ENCODE measurements around the gene STIL. TPM values are rescaled to one million over a fixed set of nuclear protein-coding genes. Genes with fewer than 3 reads are reported as not detected.
A peak's percentile ranks its signal among the peaks of the same experiment; 100 is the strongest.
"Not testable (repeated sequence)": the region's sequence is repeated elsewhere in the genome, so short reads cannot be mapped to it uniquely, and the experiment has no call there.

STIL gene
- total RNA-seq, 1 donor from 2014 or later: 25.8 TPM

DNA sequence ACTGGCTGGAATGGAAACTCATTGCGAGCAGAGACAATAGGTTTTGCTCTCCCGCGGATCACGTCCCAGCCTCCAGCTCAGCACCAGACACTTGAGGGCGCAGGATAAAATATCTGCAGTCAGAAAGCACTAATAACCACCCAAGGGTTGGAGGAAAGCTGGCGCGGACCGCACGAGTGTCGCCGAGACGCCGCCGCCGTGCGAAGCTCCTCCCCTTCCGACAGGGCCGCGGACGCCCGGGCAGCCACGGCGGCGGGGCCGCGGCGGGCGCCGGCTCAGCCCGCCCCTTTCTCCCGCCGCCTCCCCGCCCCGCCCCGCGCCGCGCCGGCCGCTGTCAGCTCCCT is 19.6 kb upstream of the STIL start, which contains the start of gene CMPK1:
Gene CMPK1 (plus strand): TSS at position 213 of the 344 bp plus-strand sequence. CDS start 156 bp downstream, outside the sequence.
- intact Hi-C loops (cut with micrococcal nuclease): no loop called here
- Mint-ChIP-seq H3K4me1 (ENCODE audit: low read depth) (peaks cover 19% of the 10 kb centered on the region), H3K27ac (peak within 1 kb of the TSS; percentile 97), H3K4me3 (no peak within 1 kb of the TSS), H3K9me3 (no peaks in the 10 kb centered on the region), H3K36me3 (ENCODE audit: low read depth) (no peaks in the 10 kb centered on the region), H3K27me3 (ENCODE audit: insufficient read depth) (no peaks in the 10 kb centered on the region)
- DNase-seq (ENCODE audit: low spot score): peak; percentile 75

DNA sequence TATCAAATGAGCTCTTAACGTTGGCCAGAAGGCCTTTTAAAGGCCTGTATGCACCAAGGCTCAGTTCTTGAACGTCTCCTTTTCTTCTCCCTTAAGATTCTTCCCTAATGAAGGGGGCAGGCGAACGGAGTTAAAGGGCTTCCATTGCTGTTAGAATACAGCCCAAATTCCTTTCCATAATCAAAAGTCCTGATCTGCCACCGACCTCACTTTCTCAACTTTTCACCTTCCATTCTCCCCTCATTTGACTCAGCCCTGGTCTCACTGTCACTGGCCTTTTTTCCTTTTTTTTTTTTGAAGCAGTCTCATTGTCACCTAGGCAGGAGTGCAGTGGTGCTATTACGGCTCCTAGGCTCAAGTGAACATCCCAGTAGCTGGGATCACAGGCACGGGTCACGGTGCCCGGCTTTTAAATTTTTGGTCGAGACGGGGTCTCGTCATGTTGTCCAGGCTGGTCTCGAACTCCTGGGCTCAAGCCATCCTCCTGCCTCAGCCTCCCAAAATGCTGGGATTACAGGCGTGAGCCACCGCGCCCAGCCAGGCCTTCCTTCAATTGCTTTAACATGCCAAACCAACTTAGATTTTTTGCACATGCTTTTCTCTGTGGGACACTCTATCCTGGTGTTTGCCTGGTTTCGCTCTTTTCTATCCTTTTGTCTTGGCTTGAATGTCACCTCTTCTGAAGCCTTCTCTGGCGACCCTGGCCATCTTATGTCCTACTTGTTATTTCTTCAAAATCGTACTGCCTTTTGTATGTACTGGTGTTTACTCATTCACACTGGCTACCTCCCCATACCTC is 19.0 kb upstream of the STIL start:
- Mint-ChIP-seq H3K4me3 (no peak overlapping the region), H3K27ac (no peak overlapping the region), H3K36me3 (ENCODE audit: low read depth) (no peaks in the 10 kb centered on the region), H3K4me1 (ENCODE audit: low read depth) (peaks cover 14% of the 10 kb centered on the region), H3K9me3 (no peaks in the 10 kb centered on the region), H3K27me3 (ENCODE audit: insufficient read depth) (no peaks in the 10 kb centered on the region)
- intact Hi-C loops (cut with micrococcal nuclease): no loop called here
- DNase-seq (ENCODE audit: low spot score): no peak

DNA sequence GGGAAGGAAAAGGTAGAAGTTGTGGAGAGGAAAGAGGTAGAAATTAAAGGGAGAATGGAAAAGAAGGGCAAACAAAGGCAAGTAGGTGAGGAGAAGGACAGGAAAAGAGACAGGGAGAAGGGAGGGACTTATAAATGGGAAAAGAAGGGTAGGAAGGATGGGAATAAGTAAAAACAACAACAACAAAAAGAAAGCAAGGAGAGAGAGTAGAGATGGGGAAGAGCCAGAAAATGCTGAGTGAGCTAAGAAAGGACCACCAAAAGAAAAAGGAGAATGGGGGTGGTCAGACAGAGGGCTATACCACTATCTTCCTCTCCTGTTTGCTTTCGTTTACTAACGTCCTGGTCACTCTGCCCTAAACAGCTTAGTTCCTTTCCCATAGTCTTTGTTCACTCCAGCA is 17.9 kb upstream of the STIL start:
- no peaks in the 10 kb centered on the region for H3K36me3 Mint-ChIP-seq (ENCODE audit: low read depth)
- H3K4me1 Mint-ChIP-seq (ENCODE audit: low read depth): peaks cover 13% of the 10 kb centered on the region
- peak overlapping the region; percentile 1 for H3K4me3 Mint-ChIP-seq
- no peaks in the 10 kb centered on the region for H3K9me3 Mint-ChIP-seq
- DNase-seq (ENCODE audit: low spot score): no peak
- no peaks in the 10 kb centered on the region for H3K27me3 Mint-ChIP-seq (ENCODE audit: insufficient read depth)
- no peak overlapping the region for H3K27ac Mint-ChIP-seq
- intact Hi-C loops (cut with micrococcal nuclease): no loop called here

DNA sequence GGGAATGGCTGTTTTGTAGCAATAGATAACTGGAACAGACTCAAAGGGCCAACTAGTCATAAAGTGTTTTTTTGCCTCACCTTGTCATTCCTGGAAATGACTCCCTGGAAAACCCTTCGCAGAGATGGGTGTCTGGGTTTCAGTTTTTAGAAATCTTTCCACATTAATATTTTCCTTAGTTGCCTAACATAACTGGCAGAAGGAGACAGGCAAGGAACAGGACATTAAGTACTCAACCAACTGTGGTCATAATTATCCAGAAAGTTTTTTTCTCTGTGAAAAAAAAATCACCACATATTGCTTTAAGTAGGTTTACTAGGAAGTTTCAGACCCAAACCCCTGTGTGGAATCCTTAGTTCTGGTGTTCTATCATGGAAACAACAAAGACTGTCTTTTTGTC is 16.3 kb upstream of the STIL start:
- H3K36me3 Mint-ChIP-seq (ENCODE audit: low read depth): no peaks in the 10 kb centered on the region
- no peaks in the 10 kb centered on the region for H3K27me3 Mint-ChIP-seq (ENCODE audit: insufficient read depth)
- DNase-seq (ENCODE audit: low spot score): no peak
- H3K4me1 Mint-ChIP-seq (ENCODE audit: low read depth): peaks cover 7% of the 10 kb centered on the region
- intact Hi-C loops (cut with micrococcal nuclease): no loop called here
- no peaks in the 10 kb centered on the region for H3K9me3 Mint-ChIP-seq
- H3K4me3 Mint-ChIP-seq: no peak overlapping the region
- H3K27ac Mint-ChIP-seq: no peak overlapping the region

DNA sequence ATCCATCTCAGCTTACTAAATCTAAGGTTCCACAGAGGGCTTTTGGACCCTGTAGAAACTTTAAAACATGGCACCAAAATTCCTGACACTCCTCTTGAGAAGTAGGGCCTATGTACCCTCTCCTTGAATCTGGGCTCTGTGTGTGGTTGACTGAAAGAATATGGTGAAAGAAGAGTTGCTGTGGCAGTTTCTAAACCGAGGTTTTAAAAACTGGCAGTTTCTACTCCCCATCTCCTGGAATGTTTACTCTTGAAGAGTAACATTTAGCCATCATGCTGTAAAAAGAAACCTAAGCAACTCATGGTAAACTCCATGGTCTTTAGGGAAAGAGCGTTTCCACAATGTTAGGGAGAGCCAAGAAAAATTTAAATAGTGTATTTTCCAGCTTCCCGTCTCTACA is 15.0 kb upstream of the STIL start:
- no peaks in the 10 kb centered on the region for H3K27me3 Mint-ChIP-seq (ENCODE audit: insufficient read depth)
- no peaks in the 10 kb centered on the region for H3K9me3 Mint-ChIP-seq
- H3K36me3 Mint-ChIP-seq (ENCODE audit: low read depth): no peaks in the 10 kb centered on the region
- H3K4me3 Mint-ChIP-seq: no peak overlapping the region
- H3K4me1 Mint-ChIP-seq (ENCODE audit: low read depth): no peaks in the 10 kb centered on the region
- DNase-seq (ENCODE audit: low spot score): no peak
- intact Hi-C loops (cut with micrococcal nuclease): no loop called here
- H3K27ac Mint-ChIP-seq: no peak overlapping the region

DNA sequence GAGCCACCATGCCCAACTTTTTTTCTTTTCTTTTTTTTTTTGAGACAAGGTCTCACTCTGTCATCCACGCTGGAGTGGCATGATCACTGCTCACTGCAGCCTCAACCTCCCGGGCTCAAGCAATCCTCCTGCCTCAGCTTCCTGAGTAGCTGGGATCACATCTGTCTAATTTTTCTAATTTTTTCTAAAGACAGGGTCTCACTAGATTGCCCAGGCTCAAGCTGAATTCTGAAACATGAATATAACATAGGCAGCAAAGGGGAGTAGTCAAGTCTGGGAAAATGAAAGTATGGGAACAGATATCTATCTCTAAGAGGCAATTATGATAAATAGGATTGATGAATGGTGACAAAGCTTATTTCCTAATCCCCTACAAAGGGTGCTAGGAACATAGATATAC is 12.3 kb upstream of the STIL start:
- no peak overlapping the region for H3K27ac Mint-ChIP-seq
- H3K4me3 Mint-ChIP-seq: no peak overlapping the region
- no peaks in the 10 kb centered on the region for H3K27me3 Mint-ChIP-seq (ENCODE audit: insufficient read depth)
- DNase-seq (ENCODE audit: low spot score): no peak
- intact Hi-C loops (cut with micrococcal nuclease): no loop called here
- no peaks in the 10 kb centered on the region for H3K4me1 Mint-ChIP-seq (ENCODE audit: low read depth)
- H3K9me3 Mint-ChIP-seq: no peaks in the 10 kb centered on the region
- H3K36me3 Mint-ChIP-seq (ENCODE audit: low read depth): no peaks in the 10 kb centered on the region

DNA sequence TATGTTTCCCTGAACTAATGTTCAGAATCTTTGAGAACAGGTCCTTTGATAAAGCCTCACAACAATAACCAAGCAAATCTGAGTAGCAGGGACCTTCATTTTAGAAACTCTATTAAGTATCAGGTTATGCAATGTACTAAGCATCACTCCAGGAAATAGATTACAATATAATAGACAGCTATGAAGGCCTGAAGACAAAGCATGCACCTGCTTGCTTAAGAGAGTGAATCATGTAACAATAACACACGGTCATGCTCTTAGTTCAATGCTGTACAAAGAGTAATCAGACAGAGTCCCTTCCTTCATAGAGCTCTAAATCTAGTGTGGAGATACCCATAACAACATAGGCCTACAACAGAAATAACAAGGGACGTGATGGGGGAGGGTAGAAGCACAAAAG is 11.6 kb upstream of the STIL start:
- intact Hi-C loops (cut with micrococcal nuclease): no loop called here
- Mint-ChIP-seq H3K4me3 (no peak overlapping the region), H3K36me3 (ENCODE audit: low read depth) (no peaks in the 10 kb centered on the region), H3K27me3 (ENCODE audit: insufficient read depth) (no peaks in the 10 kb centered on the region), H3K9me3 (no peaks in the 10 kb centered on the region), H3K27ac (no peak overlapping the region), H3K4me1 (ENCODE audit: low read depth) (no peaks in the 10 kb centered on the region)
- DNase-seq (ENCODE audit: low spot score): no peak

DNA sequence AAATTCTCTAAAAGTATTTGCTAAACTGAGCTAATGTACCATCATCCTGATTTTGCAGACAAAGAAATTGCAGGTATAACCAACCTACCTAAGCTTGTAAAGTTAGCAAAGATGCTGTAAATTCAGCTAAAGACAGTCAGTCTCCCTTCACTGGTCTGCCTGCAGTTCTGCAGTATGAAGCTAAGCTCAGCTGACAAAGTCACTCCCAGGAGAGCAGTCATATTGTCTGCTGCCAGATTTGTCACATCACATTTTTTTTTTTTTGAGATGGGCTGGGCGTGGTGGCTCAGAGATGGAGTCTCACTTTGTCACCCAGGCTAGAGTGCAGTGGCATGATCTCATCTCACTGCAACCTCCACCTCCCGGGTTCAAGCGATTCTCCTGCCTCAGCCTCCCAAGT is 10.7 kb upstream of the STIL start:
- intact Hi-C loops (cut with micrococcal nuclease): no loop called here
- DNase-seq (ENCODE audit: low spot score): no peak
- no peaks in the 10 kb centered on the region for H3K4me1 Mint-ChIP-seq (ENCODE audit: low read depth)
- no peaks in the 10 kb centered on the region for H3K9me3 Mint-ChIP-seq
- H3K36me3 Mint-ChIP-seq (ENCODE audit: low read depth): no peaks in the 10 kb centered on the region
- no peak overlapping the region for H3K4me3 Mint-ChIP-seq
- H3K27me3 Mint-ChIP-seq (ENCODE audit: insufficient read depth): no peaks in the 10 kb centered on the region
- H3K27ac Mint-ChIP-seq: no peak overlapping the region

DNA sequence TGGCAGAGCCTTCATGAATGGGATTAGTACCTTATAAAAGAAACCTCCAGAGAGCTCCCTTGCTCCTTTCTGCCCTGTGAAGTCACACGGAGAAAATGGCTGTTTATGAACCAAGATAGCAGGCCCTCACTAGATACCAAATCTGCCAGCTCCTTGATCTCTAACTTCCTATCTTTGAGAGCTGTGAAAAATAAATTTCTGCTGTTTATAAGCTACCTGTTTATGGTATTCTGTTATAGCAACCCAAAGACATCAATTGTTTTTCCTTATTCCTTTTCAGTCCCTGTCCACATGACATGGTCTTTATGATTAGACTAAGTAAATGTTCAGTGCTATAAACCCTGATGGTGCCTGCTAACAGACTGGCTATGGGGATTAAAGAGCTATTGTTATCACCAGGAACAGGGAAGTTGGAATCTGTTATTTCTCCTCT is 9.7 kb upstream of the STIL start:
- H3K36me3 Mint-ChIP-seq (ENCODE audit: low read depth): no peaks in the 10 kb centered on the region
- H3K27ac Mint-ChIP-seq: no peak overlapping the region
- no peaks in the 10 kb centered on the region for H3K9me3 Mint-ChIP-seq
- H3K27me3 Mint-ChIP-seq (ENCODE audit: insufficient read depth): no peaks in the 10 kb centered on the region
- H3K4me3 Mint-ChIP-seq: no peak overlapping the region
- no peak for DNase-seq (ENCODE audit: low spot score)
- intact Hi-C loops (cut with micrococcal nuclease): no loop called here
- H3K4me1 Mint-ChIP-seq (ENCODE audit: low read depth): no peaks in the 10 kb centered on the region

DNA sequence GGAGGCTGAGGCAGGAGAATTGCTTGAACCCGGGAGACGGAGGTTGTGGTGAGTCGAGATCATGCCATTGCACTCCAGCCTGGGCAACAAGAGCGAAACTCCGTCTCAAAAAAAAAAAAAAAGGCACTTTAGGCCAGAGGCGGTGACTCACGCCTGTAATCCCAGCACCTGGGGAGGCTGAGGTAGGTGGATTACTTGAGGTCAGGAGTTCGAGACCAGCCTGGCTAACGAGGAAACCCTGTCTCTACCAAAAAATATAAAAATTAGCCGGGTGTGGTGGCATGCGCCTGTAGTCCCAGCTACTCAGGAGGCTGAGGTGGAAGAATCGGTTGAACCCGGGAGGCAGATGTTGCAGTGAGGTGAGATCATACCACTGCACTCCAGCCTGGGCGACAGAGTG is 6.0 kb upstream of the STIL start:
- H3K36me3 Mint-ChIP-seq (ENCODE audit: low read depth); DNase-seq (ENCODE audit: low spot score); H3K4me3 Mint-ChIP-seq; intact Hi-C loops (cut with micrococcal nuclease); H3K9me3 Mint-ChIP-seq; H3K4me1 Mint-ChIP-seq (ENCODE audit: low read depth); H3K27me3 Mint-ChIP-seq (ENCODE audit: insufficient read depth); H3K27ac Mint-ChIP-seq: not testable (repeated sequence)

DNA sequence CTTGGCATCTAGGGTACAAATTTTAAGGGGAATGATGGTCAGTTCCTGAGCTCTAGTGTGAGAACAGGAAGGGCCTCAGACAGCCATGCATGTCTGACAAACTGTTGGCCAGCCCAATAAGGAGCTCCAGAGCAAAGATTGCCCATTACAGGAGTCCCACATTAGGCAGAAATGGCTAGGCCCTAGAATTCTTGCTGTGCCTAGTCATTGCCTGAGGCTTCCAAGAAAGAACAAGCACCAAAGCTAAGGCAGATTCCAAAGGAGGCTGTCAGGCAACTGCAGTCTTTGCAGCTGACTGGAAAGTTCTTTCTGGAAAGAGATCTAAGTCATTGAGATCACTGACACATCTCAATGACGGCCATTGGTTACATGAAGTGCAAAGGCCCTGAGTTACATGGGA is 3.9 kb upstream of the STIL start:
- Mint-ChIP-seq H3K27ac (no peak overlapping the region), H3K4me3 (no peak overlapping the region), H3K36me3 (ENCODE audit: low read depth) (peaks cover 4% of the 10 kb centered on the region), H3K27me3 (ENCODE audit: insufficient read depth) (peaks cover 3% of the 10 kb centered on the region), H3K9me3 (no peaks in the 10 kb centered on the region), H3K4me1 (ENCODE audit: low read depth) (peaks cover 8% of the 10 kb centered on the region)
- intact Hi-C loops (cut with micrococcal nuclease): no loop called here
- DNase-seq (ENCODE audit: low spot score): no peak

DNA sequence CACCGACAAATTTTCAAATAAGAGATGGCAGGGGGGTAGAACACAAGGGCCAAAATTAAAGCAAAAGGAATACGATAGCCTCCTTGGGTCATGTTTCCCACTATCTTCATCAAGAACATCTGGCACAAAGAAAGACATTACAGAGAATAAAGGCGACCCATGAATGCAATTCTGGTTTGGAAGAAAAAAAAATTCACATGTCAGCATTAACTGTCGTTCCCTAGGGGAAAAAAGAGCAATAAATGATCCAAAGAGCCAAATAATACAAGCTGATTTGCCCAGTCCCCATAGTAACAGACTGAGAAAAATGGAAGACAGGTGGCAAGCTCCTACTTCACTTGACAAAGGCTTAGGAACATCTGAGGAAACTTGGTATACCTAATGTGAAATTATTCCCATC is 4.5 kb downstream of the STIL start:
- H3K36me3 Mint-ChIP-seq (ENCODE audit: low read depth): peaks cover 19% of the 10 kb centered on the region

DNA sequence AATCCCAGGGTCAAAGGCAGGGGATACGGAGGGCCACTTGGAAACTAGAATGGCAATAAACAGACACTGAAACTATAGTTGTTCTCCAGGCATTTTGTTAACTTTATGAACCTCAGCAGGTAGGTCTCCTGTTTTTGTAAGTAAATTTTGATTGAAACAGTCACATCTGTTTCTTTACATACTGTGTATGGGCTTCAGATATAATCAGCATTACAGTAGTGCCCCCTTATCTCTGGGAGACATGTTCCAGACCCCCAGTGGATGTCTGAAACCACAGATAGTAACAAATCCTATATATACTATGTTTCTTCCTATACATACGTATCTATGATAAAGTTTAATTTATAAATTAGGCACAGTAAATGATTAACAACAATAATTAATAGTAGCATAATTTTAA is 11.5 kb downstream of the STIL start:
- no peaks in the 10 kb centered on the region for H3K9me3 Mint-ChIP-seq
- H3K27ac Mint-ChIP-seq: no peak overlapping the region
- no peaks in the 10 kb centered on the region for H3K27me3 Mint-ChIP-seq (ENCODE audit: insufficient read depth)
- intact Hi-C loops (cut with micrococcal nuclease): no loop called here
- H3K36me3 Mint-ChIP-seq (ENCODE audit: low read depth): peaks cover 39% of the 10 kb centered on the region
- no peak for DNase-seq (ENCODE audit: low spot score)
- H3K4me1 Mint-ChIP-seq (ENCODE audit: low read depth): peaks cover 6% of the 10 kb centered on the region
- no peak overlapping the region for H3K4me3 Mint-ChIP-seq

More for the DNA sequence above, 4.5 kb downstream of the STIL start:
- Mint-ChIP-seq H3K9me3 (no peaks in the 10 kb centered on the region), H3K27ac (no peak overlapping the region), H3K4me1 (ENCODE audit: low read depth) (peaks cover 30% of the 10 kb centered on the region), H3K27me3 (ENCODE audit: insufficient read depth) (no peaks in the 10 kb centered on the region), H3K4me3 (no peak overlapping the region)
- no peak for DNase-seq (ENCODE audit: low spot score)
- intact Hi-C loops (cut with micrococcal nuclease): no loop called here
